Ovary (tissue), 9 donors: Measurements from ENCODE around the gene GSTM2. TPM values are rescaled to one million over a fixed set of nuclear protein-coding genes. Genes with fewer than 3 reads are reported as not detected.

ENCODE experiments used
- DNase-seq, 5 donors: peaks; one replicate each; pipeline ENCODE4 v3.0.0-alpha.2; 2019 to 2020
- H3K27ac ChIP-seq, 2 donors: fragments of 200-600 bp; one replicate each; pipeline versions ENCODE4 v1.5.1 to v1.8.0; 2019 to 2022
- H3K27me3 ChIP-seq: fragments of 200-600 bp; one replicate; pipeline ENCODE4 v1.8.0; 2022
- H3K36me3 ChIP-seq: fragments of 200-600 bp; sonication (generic); one replicate; pipeline ENCODE4 v1.5.1; 2019
- H3K4me1 ChIP-seq: one replicate; pipeline ENCODE4 v1.8.1; 2013; ENCODE audit warnings: mild to moderate bottlenecking, moderate library complexity; ENCODE audit not compliant: insufficient read depth
- H3K4me3 ChIP-seq: fragments of 200-600 bp; sonication (generic); one replicate; pipeline ENCODE4 v1.5.1; 2017
- H3K9me3 ChIP-seq, 2 donors: fragments of 200-600 bp in 1 of 2; sonication (generic) in 1 of 2; one replicate each; pipeline versions ENCODE4 v1.5.1 to v1.8.1; 2013 to 2019; ENCODE audit warnings: mild to moderate bottlenecking in 1 of 2, moderate library complexity in 1 of 2
- EP300 ChIP-seq: sonication (generic); formaldehyde crosslinking; IDR thresholded peaks from one replicate; pipeline ENCODE4 v1.6.1; 2017; ENCODE audit warnings: antibody characterized with exemption
- POLR2A ChIP-seq: fragments of 450-650 bp; IDR thresholded peaks from one replicate; pipeline ENCODE4 v1.6.1; 2017; ENCODE audit warnings: antibody characterized with exemption, mild to moderate bottlenecking, moderate library complexity
- WGBS, 3 donors: extraction: QIAGEN DNeasy Blood & Tissue Kit in 1 of 3; methylation state at CpG; one replicate each; pipeline versions ENCODE4 v1.1.5 to v1.1.7; 2013 to 2017; 5-methylcytosine and 5-hydroxymethylcytosine counted together
- intact Hi-C, 4 donors: fragments of 100-400 bp; cut with DNase I; formaldehyde crosslinking; loops; one replicate each; pipeline versions ENCODE4 v1.11.0 to v1.15.1; 2022 to 2023
- polyA plus RNA-seq, 2 donors: library from polyadenylated mRNA; stranded (reverse); fragments of 200-250 nt in 1 of 2; fragments of 350-450 nt in 1 of 2; fragmentation: Illumina TruSeq in 1 of 2; extraction: RNeasy Lipid Tissue Mini Kit (QIAGEN cat#74804) in 1 of 2; gene quantifications; one replicate each; pipeline ENCODE4 v1.2.3, GENCODE V29; 2013 to 2014
- total RNA-seq, 7 donors: library from RNA; depleted of rRNA in 2 of 7; stranded (reverse); fragments of >200 nt in 2 of 7; fragmentation: NEBNext Ultra II Directional in 3 of 7; extraction: Animal tissue kit (Norgen Biotek cat#: 25700) in 3 of 7; gene quantifications; one replicate each; pipeline versions ENCODE4 v1.1.0 to v1.2.4, GENCODE V29; 2016 to 2023
- TF ChIP-seq, protein P1 (sequence below), 3 donors: fragments of 450-650 bp in 2 of 3; fragments of 200-600 bp in 1 of 3; IDR thresholded peaks; one replicate each; pipeline versions ENCODE4 v1.5.1 to v1.8.0; 2016 to 2022; ENCODE audit warnings: antibody characterized with exemption in 3 of 3, mild to moderate bottlenecking in 1 of 3
- donor health status: DM: no; HTN: no; CAD: no; lungs with moderate emphysema.
- donor health status: DM: no; HTN: no; CAD: no.
- donor health status: Bipolar disorder and iron deficiency.
- donor health status: DM: yes; HTN: yes; CAD: no.
- donor health status: DM: no; HTN: no; CAD: no.
- donor health status: DM: yes; HTN: yes; CAD: no.

GSTM2 gene
- total and polyA plus RNA-seq, 9 donors = 101 to 318 (median 202) TPM

DNA sequence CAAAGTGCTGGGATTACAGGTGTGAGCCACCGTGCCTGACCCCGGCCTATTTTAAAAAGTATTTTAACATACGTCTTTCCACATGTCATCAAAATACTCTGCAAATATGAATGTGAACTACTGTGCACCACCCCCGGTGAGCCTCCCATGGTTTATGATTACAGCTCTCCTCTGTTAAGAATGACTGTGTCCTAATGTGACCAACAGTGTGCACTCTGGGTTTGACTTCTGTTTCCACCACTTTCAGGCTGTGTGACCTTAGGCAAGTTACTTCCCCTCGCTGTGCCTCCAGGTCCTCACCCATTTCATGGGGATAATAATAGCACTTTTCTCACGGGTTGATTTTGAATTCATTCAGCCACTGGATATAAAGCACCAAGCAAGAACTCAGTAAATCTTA, 33.6 kb upstream of the GSTM2 start:
- no peak overlapping the region for H3K27ac ChIP-seq
- DNase-seq = no peak
- no peaks in the 10 kb centered on the region for H3K9me3 ChIP-seq
- H3K27me3 ChIP-seq = no peaks in the 10 kb centered on the region
- H3K36me3 ChIP-seq = no peaks in the 10 kb centered on the region
- peaks cover 8% of the 10 kb centered on the region for H3K4me1 ChIP-seq
- no peak for TF ChIP-seq EP300
- no peak for TF ChIP-seq POLR2A
- TF ChIP-seq, protein P1, sequence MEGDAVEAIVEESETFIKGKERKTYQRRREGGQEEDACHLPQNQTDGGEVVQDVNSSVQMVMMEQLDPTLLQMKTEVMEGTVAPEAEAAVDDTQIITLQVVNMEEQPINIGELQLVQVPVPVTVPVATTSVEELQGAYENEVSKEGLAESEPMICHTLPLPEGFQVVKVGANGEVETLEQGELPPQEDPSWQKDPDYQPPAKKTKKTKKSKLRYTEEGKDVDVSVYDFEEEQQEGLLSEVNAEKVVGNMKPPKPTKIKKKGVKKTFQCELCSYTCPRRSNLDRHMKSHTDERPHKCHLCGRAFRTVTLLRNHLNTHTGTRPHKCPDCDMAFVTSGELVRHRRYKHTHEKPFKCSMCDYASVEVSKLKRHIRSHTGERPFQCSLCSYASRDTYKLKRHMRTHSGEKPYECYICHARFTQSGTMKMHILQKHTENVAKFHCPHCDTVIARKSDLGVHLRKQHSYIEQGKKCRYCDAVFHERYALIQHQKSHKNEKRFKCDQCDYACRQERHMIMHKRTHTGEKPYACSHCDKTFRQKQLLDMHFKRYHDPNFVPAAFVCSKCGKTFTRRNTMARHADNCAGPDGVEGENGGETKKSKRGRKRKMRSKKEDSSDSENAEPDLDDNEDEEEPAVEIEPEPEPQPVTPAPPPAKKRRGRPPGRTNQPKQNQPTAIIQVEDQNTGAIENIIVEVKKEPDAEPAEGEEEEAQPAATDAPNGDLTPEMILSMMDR (IDR thresholded peaks at IDR 0.05) = no peak
- no peak overlapping the region for H3K4me3 ChIP-seq
- intact Hi-C loops = loop anchor here in 2 of 4 donors (10.0 kb wide), 2 partner anchors 89 to 351 kb away; partner anchors contain the start of genes AHCYL1 (in 2 of the 2) and GNAI3 (in 1 of the 2)
- WGBS, 3 donors = 88 to 89% (median 88%) methylated on average over 6 of the region's 6 CpGs

DNA sequence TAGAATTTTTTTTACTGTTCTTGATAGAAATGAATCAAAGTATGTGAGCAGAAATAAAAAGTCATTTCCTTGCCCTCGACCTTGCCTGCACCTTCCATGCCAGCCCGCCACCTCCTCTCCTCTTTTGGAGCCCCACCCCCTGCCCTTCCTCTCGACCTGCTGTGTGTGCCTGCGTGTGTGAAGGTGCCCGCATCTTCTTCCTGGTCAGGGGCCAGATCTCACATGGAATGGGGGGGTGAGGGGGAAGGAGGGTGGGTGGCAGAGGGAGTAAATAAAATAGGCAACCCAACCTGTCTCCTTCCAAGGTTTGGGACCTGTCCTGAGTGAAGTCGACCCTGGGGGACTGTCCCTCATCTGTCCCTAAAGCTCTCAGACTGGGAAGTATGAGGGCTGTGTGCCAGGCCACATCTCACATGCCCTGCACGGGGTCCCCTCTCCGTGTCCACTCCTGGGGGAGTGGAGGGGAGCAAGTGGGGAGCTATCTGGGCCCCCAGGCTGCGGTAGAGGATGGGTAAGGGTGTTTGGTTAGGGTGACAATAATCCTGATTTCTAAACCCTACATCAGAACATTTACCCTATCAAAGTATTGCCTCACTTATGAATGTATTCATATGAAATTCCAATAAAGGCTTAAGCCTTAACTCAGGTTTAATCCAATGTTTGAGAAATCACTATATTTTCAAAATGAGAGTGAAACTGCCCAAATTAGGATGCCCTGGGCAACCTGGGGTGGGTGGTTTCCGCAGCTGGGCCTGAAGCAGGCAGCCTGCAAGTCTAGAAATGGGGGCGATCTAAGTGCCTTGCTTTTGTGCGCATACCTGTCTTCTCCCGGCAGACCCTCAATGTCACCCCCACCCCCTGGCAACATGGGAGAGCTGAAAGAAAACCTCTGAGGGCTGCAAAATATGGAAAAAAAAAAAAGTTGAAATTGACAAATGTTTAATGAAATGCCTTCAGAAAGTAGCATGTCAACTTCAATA, 32.8 kb upstream of the GSTM2 start:
- DNase-seq = peak in 1 of 5 donors; percentile 18
- no peaks in the 10 kb centered on the region for H3K27me3 ChIP-seq
- TF ChIP-seq, protein P1 (IDR thresholded peaks at IDR 0.05) = no peak
- TF ChIP-seq EP300 = no peak
- TF ChIP-seq POLR2A = no peak
- H3K9me3 ChIP-seq = no peaks in the 10 kb centered on the region
- H3K36me3 ChIP-seq = no peaks in the 10 kb centered on the region
- H3K27ac ChIP-seq = no peak overlapping the region
- WGBS, 3 donors = 76 to 82% (median 77%) methylated on average over 13 of the region's 13 CpGs
- H3K4me1 ChIP-seq = peaks cover 8% of the 10 kb centered on the region
- no peak overlapping the region for H3K4me3 ChIP-seq
- intact Hi-C loops = loop anchor here in 2 of 4 donors (10.0 kb wide), 2 partner anchors 90 to 350 kb away; partner anchors contain the start of genes AHCYL1 (in 2 of the 2) and GNAI3 (in 1 of the 2)

DNA sequence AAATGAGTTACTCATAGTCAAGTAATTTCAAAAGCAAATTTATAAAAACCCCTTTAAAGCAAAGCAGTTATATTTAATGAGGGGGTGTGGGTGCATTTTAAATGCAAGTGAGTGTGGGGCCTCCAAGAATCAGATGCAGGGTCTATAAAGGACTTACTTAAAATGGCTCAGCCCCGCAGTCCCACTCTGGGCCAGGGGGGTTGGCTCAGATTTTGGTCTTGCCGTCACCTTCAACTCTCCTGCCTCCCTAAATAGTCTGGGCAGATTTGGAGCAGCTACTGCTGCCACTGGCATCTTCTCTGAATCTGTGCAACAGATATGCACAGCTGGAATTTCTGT, 32.0 kb upstream of the GSTM2 start:
- Histone ChIP-seq H3K27me3 (no peaks in the 10 kb centered on the region), H3K27ac (peak overlapping the region in 1 of 2 donors; percentile 57), H3K36me3 (no peaks in the 10 kb centered on the region), H3K4me1 (peaks cover 8% of the 10 kb centered on the region), H3K9me3 (no peaks in the 10 kb centered on the region), H3K4me3 (no peak overlapping the region)
- WGBS, 3 donors = 48 to 53% (median 49%) methylated on average over 2 of the region's 2 CpGs
- DNase-seq = peak in 1 of 5 donors; percentile 15
- intact Hi-C loops = loop anchor here in 2 of 4 donors (10.0 kb wide), 2 partner anchors 91 to 349 kb away; partner anchors contain the start of genes AHCYL1 (in 2 of the 2) and GNAI3 (in 1 of the 2)
- TF ChIP-seq EP300 (no peak), POLR2A (no peak)
- TF ChIP-seq, protein P1 (IDR thresholded peaks at IDR 0.05) = no peak

DNA sequence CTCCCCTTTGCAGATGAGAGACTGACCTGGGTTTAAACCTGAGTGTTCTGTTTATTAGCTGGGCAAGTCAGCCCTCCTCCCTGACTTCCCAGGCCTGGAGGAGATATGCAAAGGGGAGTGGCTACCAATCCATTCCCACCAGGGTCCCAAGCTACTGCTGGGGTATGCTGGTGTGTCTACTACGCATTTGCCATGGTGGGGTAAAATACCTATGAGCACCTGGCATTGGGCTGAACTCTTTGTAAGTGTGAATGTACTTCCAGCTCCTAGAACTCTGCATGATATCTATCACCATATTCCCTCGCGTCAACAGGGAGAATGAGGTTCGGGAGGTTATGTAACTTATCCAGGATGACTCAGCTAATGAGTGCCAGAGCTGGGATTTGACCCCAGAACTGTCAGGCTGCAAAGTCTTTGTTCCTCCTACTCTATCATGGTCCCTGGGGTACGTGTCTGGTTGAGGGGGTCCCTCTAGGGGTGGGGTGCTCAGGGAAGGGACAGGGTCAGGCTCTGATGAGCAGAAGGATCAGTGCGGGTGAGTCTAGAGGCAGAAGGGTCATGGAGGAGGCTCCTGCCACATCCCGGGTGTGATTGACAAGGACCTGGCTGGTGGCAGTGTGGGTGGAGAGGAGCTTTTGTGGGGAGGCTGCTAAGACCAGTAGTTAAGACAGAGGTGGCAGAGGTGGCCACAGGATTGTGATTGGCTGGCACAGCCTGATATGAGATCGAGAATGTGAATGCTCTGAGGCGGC, 31.5 kb upstream of the GSTM2 start:
- Histone ChIP-seq H3K4me1 (peaks cover 8% of the 10 kb centered on the region), H3K4me3 (no peak overlapping the region), H3K27me3 (no peaks in the 10 kb centered on the region), H3K27ac (peak overlapping the region in 1 of 2 donors; percentile 57), H3K9me3 (no peaks in the 10 kb centered on the region), H3K36me3 (no peaks in the 10 kb centered on the region)
- DNase-seq = peak in 3 of 5 donors; percentile 33 to 41 (median 41)
- 37 to 46% (median 38%) methylated on average over 9 of the region's 9 CpGs for whole genome bisulfite sequencing, 3 donors
- no peak for TF ChIP-seq POLR2A
- TF ChIP-seq, protein P1 (IDR thresholded peaks at IDR 0.05) = no peak
- no peak for TF ChIP-seq EP300
- intact Hi-C loops = loop anchor here in 2 of 4 donors (10.0 kb wide), 2 partner anchors 92 to 348 kb away; partner anchors contain the start of genes AHCYL1 (in 2 of the 2) and GNAI3 (in 1 of the 2)
